Right ventricle myocardium inferior (tissue), 1 donor: ENCODE results near the gene CEACAM16. TPM values are rescaled to one million over a fixed set of nuclear protein-coding genes. Genes with fewer than 3 reads are reported as not detected.
"Not testable (repeated sequence)": the region's sequence is repeated elsewhere in the genome, so short reads cannot be mapped to it uniquely, and the experiment has no call there.

ENCODE experiments used
- ATAC-seq: fragments of 200-7000 bp; cut with Tn5 transposase; one replicate; pipeline ENCODE4 v1.9.1; 2020; ENCODE audit warnings: mild to moderate bottlenecking, moderate library complexity
- DNase-seq: peaks from one replicate; pipeline ENCODE4 v3.0.0; 2021; ENCODE audit errors: missing footprints
- intact Hi-C: fragments of 100-400 bp; cut with DNase I; formaldehyde crosslinking; loops from one replicate; pipeline ENCODE4 v1.11.0; 2022
- total RNA-seq: library from RNA; stranded (reverse); fragmentation: NEBNext Ultra II Directional; extraction: Animal tissue kit (Norgen Biotek cat#: 25700); gene quantifications from one replicate; pipeline ENCODE4 v1.2.1, GENCODE V29; 2021
- donor health status: DM: no; HTN: yes; CAD: no; lungs with severe emphysema.

CEACAM16 gene
- total RNA-seq, 1 donor from 2014 or later = not detected

- peak; percentile 85 for DNase-seq
- peak; percentile 75 for ATAC-seq
- intact Hi-C loops = loop anchor here (5.0 kb wide), 1 partner anchor 129 kb away; the partner anchor contains the start of gene NECTIN2
Observed at GRCh38 chr19:44718441-44719261, 19.7 kb downstream of the CEACAM16 start.

DNA sequence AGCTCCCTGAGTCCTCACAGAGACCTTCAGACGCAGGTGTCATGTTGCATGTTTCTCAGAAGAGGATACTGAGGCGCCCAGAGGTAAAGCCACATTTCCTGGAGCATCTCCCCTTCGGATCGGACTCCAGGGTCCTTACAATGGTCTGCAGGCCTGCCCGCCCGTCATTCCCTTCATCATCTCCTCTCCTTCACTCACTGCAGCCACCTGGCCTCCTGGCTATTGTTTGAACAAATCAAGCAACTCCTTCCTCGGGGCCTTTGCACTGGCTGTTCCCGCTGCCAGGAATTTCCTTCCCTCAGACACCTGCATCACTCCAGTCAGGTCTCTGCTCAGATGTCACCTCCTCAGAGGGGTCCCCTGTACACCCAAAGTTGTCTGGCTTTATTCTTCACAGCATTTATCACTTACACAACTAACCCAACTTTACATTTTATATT lies 20.3 kb downstream of the CEACAM16 start:
- DNase-seq (no peak), ATAC-seq (no peak)
- intact Hi-C loops = loop anchor here (5.0 kb wide), 1 partner anchor 128 kb away; the partner anchor contains the start of gene NECTIN2

GRCh38 chr19:44720396-44720795 lies 21.4 kb downstream of the CEACAM16 start:
- intact Hi-C loops, DNase-seq, ATAC-seq: not testable (repeated sequence)

- intact Hi-C loops = no loop called here
- ATAC-seq (no peak), DNase-seq (no peak)
Observed at GRCh38 chr19:44720945-44721344, 22.0 kb downstream of the CEACAM16 start.

DNA sequence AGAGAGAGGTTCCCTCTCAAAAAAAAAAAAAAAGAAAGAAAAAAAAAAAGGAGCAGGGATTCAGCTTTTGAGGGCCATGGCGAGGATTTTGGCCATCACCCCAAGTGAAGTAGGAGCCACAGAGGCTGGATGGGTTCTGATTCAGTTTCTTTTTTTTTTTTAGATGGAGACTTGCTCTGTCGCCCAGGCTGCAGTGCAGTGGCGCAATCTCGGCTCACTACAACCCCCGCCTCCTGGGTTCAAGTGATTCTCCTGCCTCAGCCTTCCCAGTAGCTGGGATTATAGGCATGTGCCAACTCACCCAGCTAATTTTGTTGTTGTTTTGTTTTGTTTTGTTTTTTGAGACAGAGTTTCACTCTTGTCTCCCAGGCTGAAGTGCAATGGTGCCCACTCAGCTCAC lies 22.4 kb downstream of the CEACAM16 start:
- DNase-seq, ATAC-seq, intact Hi-C loops: not testable (repeated sequence)

GRCh38 chr19:44722131-44723121 lies 23.5 kb downstream of the CEACAM16 start:
- DNase-seq = no peak
- intact Hi-C loops = loop anchor here (2.0 kb wide), 1 partner anchor 28 kb away; no protein-coding TSS in a partner anchor
- ATAC-seq = no peak

DNA sequence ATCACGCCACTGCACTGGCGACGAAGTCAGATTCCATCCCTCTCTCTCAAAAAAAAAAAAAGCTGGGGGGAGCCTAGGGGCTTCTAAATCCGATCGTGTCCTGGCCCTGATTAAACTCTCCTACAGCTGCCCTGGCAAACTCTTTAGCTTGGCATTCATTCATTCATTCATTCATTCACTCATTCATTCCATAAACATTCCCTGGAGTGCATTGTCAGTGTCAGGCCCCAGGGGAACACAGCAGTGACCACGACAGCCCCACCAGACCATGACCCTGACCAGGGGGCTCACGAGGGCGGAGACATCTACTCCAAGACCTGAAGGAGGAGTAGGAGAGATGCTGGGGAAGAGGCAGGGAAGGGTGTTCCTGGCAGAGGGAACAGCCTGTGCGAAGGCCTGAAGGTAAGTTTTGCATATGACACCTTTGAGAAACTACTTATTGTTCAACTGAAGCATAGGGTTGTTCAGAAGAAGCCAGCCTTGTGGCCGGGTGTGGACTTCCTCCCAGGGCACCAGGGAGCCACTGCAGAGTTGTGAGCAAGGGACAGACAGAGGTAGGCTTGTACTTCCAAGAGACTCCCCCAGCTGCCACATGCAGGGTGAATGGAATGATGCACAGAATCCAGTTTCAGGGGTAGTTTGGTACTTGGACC lies 24.5 kb downstream of the CEACAM16 start:
- DNase-seq = no peak
- intact Hi-C loops = loop anchor here (2.0 kb wide), 1 partner anchor 29 kb away; no protein-coding TSS in a partner anchor
- ATAC-seq = peak; percentile 19

DNA sequence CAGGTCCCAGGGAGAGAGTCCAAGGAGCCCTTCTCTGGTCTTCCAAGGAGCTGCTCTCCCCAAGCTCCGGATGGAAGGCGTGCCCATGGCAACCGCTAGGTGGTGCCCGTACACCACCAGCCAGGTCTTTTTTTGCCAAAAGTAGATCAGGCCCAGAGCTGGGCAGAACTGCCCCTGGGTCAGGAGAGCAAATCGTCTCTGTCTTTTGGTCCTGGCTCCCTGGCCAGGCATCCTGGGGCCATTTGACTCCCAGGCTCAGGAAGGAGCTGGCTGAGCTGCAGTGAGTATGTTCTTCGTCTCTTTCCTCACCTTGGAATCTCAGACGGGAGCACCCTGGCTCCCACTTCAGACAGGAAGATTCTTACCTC lies 25.0 kb downstream of the CEACAM16 start:
- intact Hi-C loops = loop anchor here (1.0 to 2.0 kb wide), 2 partner anchors 29 to 46 kb away; no protein-coding TSS in a partner anchor
- DNase-seq (peak; percentile 91), ATAC-seq (peak; percentile 90)

DNA sequence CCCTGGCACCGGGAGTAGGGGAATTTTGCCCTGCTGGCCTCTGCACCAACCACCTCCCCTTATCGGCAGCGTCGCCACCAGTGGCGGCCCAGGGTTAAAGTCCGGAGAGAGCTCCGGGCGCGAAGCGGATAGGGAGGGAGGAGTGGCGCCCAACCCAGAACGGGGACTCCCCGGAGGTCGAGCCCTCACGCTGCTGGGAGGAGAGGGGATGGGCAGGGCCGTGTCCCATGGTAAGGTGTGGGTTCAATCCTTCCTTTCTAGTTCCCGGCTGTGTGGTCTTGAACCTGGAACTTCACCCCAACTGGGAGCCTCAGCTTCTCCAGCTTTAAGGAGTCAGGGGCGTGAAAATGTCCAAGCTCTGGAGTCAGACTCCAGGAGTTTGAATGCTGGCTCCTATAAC lies 26.3 kb downstream of the CEACAM16 start:
- ATAC-seq (no peak), DNase-seq (no peak)
- intact Hi-C loops = no loop called here

- no peak for DNase-seq
- intact Hi-C loops = no loop called here
- no peak for ATAC-seq
Observed at GRCh38 chr19:44725684-44726083, 26.7 kb downstream of the CEACAM16 start.

DNA sequence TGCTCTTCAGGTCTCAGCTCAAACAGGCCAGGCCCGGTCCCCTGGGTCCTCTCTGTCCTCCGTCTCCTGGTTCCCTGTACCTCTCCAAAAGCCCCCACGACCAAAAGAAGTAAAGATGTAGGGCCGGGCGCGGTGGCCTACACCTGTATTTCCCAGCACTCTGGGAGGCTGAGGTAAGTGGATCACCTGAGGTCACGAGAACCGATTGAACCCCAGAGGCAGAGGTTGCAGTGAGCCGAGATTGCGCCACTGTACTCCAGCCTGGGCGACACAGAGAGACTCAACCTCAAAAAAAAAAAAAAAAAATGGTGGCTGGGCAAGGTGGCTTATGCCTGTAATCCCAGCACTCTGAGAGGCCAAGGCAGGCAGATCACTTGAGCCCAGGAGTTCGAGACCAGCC lies 27.5 kb downstream of the CEACAM16 start:
- DNase-seq (no peak), ATAC-seq (no peak)
- intact Hi-C loops = no loop called here

GRCh38 chr19:44728178-44728577 lies 29.2 kb downstream of the CEACAM16 start:
- no peak for DNase-seq
- intact Hi-C loops = no loop called here
- no peak for ATAC-seq

DNA sequence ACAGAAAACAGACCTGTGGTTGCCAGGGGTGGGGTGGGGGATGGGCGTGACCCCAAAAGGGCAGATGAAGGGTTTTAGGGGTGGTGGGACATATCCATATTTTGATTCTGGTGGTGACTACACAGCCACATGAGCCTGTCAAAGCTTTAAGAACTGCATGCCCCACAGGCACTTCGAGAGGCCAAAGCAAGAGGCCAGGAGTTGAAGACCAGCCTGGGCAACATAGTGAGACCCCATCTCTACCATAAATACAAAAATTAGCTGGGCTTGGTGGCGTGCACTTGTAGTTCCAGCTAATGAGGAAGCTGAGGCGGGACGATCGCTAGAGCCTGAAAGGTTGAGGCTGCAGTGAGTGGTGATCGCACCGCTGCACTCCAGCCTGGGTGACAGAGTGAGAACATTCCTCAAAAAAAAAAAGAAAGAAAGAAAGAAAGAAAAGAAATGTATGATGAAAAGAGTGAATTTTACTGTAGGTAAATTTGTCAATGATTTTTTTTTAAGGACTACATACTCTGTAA lies 30.6 kb downstream of the CEACAM16 start:
- ATAC-seq (no peak), DNase-seq (peak; percentile 66)
- intact Hi-C loops = no loop called here

DNA sequence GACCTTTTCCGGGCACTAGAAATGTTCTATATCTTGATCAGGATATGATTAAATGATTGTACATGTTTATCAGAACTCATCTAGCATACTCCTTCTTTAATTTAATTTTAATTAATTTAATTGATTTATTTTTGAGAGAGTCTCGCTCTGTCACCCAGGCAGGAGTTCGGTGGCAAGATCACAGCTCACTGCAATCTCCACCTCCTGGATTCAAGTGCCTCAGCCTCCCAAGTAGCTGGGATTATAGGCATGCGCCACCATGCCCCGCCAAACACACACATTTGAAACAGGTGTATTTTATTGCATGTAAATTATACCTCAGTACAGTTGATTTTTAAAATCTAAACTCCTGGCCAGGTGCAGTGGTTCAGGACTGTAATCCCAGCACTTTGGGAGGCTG lies 32.1 kb downstream of the CEACAM16 start:
- no peak for DNase-seq
- intact Hi-C loops = no loop called here
- no peak for ATAC-seq

DNA sequence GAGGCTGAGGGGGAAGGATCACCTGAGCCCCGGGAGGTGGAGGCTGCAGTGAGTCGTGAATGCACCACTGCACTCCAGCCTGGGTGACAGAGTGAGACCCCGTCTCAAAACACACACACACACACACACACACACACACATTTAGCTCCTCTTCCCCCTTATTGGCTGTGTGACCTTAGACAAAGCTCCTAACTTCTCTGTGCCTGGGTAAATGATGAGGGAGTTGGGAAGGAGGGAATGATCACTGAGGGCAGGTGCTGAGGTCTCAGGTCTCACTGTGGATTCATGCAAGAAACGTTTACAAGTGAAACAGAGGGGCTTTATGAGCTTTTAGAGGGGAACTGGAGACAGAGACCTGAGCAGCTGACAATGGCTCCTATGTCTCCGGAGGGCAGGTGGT lies 32.7 kb downstream of the CEACAM16 start:
- intact Hi-C loops = no loop called here
- no peak for ATAC-seq
- no peak for DNase-seq

GRCh38 chr19:44732235-44733014 lies 33.5 kb downstream of the CEACAM16 start:
- ATAC-seq = no peak

DNA sequence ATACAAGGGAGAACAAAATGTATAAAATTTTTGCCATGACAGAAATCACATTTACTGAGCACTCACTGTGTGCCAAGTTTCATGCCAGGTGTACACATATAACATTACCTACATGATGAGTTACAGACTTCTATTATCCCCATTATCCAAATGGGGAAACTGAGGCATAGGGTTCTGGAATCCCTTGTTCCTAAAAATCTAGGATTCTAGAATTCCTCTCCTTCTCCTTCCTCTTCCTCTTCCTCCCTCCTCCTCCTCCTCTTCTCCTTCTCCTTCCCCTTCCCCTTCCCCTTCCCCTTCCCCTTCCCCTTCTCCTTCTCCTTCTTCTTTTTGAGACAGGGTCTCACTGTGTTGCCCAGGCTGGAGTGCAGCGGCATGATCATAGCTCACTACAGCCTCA lies 35.4 kb downstream of the CEACAM16 start:
- DNase-seq = no peak
- no peak for ATAC-seq
- intact Hi-C loops = no loop called here

More at GRCh38 chr19:44732235-44733014, 33.5 kb downstream of the CEACAM16 start:
- DNase-seq = peak; percentile 69
- intact Hi-C loops = no loop called here

DNA sequence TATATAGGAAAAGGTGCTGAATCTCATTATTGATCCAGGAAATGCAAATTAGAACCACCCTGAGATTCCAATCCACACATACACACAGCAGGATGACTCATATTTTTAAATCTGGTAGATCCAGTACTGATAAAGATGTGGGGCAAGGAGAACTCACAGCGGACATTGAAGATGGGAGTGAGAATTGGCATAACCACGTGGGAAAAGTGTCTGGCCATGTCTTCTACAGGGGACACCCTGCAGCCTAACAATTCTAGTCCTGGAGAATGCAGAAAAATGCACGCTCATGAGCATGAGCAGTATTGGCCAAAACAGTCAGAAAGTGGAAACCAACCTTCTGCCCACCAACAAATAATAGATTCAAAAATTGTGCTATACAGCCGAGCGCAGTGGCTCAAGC lies 36.1 kb downstream of the CEACAM16 start:
- ATAC-seq (no peak), DNase-seq (no peak)
- intact Hi-C loops = no loop called here
